HepG2 (cell line): ENCODE measurements around the gene STX10. TPM values are rescaled to one million over a fixed set of nuclear protein-coding genes. Genes with fewer than 3 reads are reported as not detected.

Experiments used
- ATAC-seq: fragments of 200-7000 bp; cut with Tn5 transposase; 3 replicates; pipeline ENCODE4 v1.9.1; 2020; ENCODE audit warnings: mild to moderate bottlenecking, moderate library complexity
- BruUV-seq: library from RNA; stranded (reverse); fragments of 400-500 nt; replicated peaks from 2 replicates; lab custom pipeline; 2021; lab: Mats Ljungman, UMichigan
- CTCF ChIA-PET: fragments of 300-600 bp; formaldehyde crosslinking; extraction: SDS; loops from one replicate; lab custom pipeline; 2021; ENCODE audit warnings: low total read pairs, inconsistent platforms, low intra/inter-chr PET ratio; lab: Yijun Ruan, JAX
- POLR2A ChIA-PET: fragments of 350-600 bp; sonication (Branson Sonifier 250); formaldehyde crosslinking; loops from one replicate; lab custom pipeline; 2020; ENCODE audit warnings: antibody characterized with exemption, inconsistent platforms; lab: Yijun Ruan, JAX
- DNase-seq: peaks from one replicate; pipeline ENCODE4 v3.0.0-alpha.2; 2015; ENCODE audit warnings: low spot score
- FAIRE-seq: peaks from 3 replicates; lab custom pipeline; 2011; peaks lifted over from hg19 to GRCh38; lab: Jason Lieb, UNC
- H2AFZ ChIP-seq: one replicate; pipeline ENCODE4 v1.6.1; 2011; ENCODE audit warnings: low read length, inconsistent platforms
- H3K27ac ChIP-seq: fragments of 300-600 bp; 3 replicates; pipeline ENCODE4 v1.8.0; 2011; ENCODE audit warnings: mixed run types, mild to moderate bottlenecking, mixed read lengths, low read length, inconsistent platforms; ENCODE audit not compliant: insufficient read depth; ENCODE audit errors: extremely low read length
- H3K27me3 ChIP-seq, 2 experiments: fragments of 200-600 bp in 1 of 2; 2 replicates in 1 of 2; 3 replicates in 1 of 2; pipeline versions ENCODE4 v1.6.0 to v1.8.0; 2011; ENCODE audit warnings: low read length in 2 of 2, mild to moderate bottlenecking in 2 of 2, moderate library complexity in 2 of 2, inconsistent platforms in 1 of 2; ENCODE audit not compliant: insufficient read depth in 2 of 2, control insufficient read depth in 1 of 2
- H3K36me3 ChIP-seq, 2 experiments: fragments of 200-600 bp in 1 of 2; replicated peaks in 1 of 2; 2 replicates in 1 of 2; 3 replicates in 1 of 2; pipeline versions ENCODE4 v1.5.1 to v1.8.0; 2011; ENCODE audit warnings: low read length in 2 of 2, inconsistent platforms in 1 of 2; ENCODE audit not compliant: insufficient read depth in 2 of 2, control insufficient read depth in 1 of 2
- H3K4me1 ChIP-seq: 2 replicates; pipeline ENCODE4 v1.5.1; 2012; ENCODE audit warnings: low read length, inconsistent platforms; ENCODE audit not compliant: insufficient read depth
- H3K4me2 ChIP-seq: 2 replicates; pipeline ENCODE4 v1.6.0; 2011; ENCODE audit warnings: low read depth, low read length, inconsistent platforms
- H3K4me3 ChIP-seq, 3 experiments: fragments of 200-600 bp in 1 of 3; sonication (generic), shearing (Covaris generic) in 1 of 3; replicated peaks in 1 of 3; 2 replicates each; pipeline ENCODE4 v1.5.1; 2011 to 2016; ENCODE audit warnings: low read length in 3 of 3, inconsistent platforms in 2 of 3, low read depth in 2 of 3, mild to moderate bottlenecking in 2 of 3, control low read depth in 1 of 3, mixed read lengths in 1 of 3; ENCODE audit not compliant: insufficient read depth in 1 of 3
- H3K79me2 ChIP-seq: one replicate; pipeline ENCODE4 v1.6.1; 2011; ENCODE audit warnings: low read length, inconsistent platforms; ENCODE audit not compliant: insufficient read depth
- H3K9ac ChIP-seq: 2 replicates; pipeline ENCODE4 v1.6.0; 2011; ENCODE audit warnings: mild to moderate bottlenecking, low read depth, low read length, inconsistent platforms; ENCODE audit not compliant: insufficient read depth
- H3K9me3 ChIP-seq: 2 replicates; pipeline ENCODE4 v1.5.1; 2012; ENCODE audit warnings: mild to moderate bottlenecking, low read length
- H4K20me1 ChIP-seq: 2 replicates; pipeline ENCODE4 v1.6.0; 2011; ENCODE audit warnings: inconsistent platforms, mild to moderate bottlenecking, low read length, moderate library complexity; ENCODE audit not compliant: insufficient read depth
- CEBPG ChIP-seq: IDR thresholded peaks from 2 replicates; pipeline ENCODE4 v1.6.1; 2016
- GTF2F1 ChIP-seq: fragments of 150-350 bp; IDR thresholded peaks from 2 replicates; pipeline ENCODE4 v1.6.1; 2014; ENCODE audit warnings: low read length
- KLF16 ChIP-seq, 2 experiments: sonication (generic) in 1 of 2; formaldehyde crosslinking in 1 of 2; IDR thresholded peaks; 2 replicates each; pipeline versions ENCODE4 v1.6.1 to v1.8.0; 2016 to 2023; ENCODE audit warnings: missing genetic modification reagents in 2 of 2, missing compliant biosample characterization in 1 of 2
- NR2C2 ChIP-seq: sonication (generic); formaldehyde crosslinking; IDR thresholded peaks from 2 replicates; pipeline ENCODE4 v1.4.0; 2020; ENCODE audit warnings: missing genetic modification reagents, mild to moderate bottlenecking, moderate library complexity, borderline replicate concordance
- PHF8 ChIP-seq: sonication (generic); formaldehyde crosslinking; IDR thresholded peaks from 2 replicates; pipeline ENCODE4 v1.5.0; 2020; ENCODE audit warnings: missing genetic modification reagents
- PRPF4 ChIP-seq: fragments of 200-400 bp; formaldehyde crosslinking; IDR thresholded peaks from 2 replicates; pipeline ENCODE4 v1.6.1; 2016; ENCODE audit warnings: low read length, low read depth; ENCODE audit not compliant: poor library complexity, severe bottlenecking
- RFXAP ChIP-seq: sonication (generic); formaldehyde crosslinking; IDR thresholded peaks from 2 replicates; pipeline ENCODE4 v1.4.0; 2020; ENCODE audit warnings: missing genetic modification reagents, borderline replicate concordance
- SOX6 ChIP-seq, 2 experiments: fragments of 450-650 bp in 1 of 2; sonication (generic) in 1 of 2; formaldehyde crosslinking in 1 of 2; IDR thresholded peaks; 2 replicates each; pipeline versions ENCODE4 v1.4.0 to v1.6.1; 2017 to 2020; ENCODE audit warnings: antibody characterized with exemption in 1 of 2, mild to moderate bottlenecking in 1 of 2, missing genetic modification reagents in 1 of 2
- ZMYM3 ChIP-seq: sonication (generic); formaldehyde crosslinking; IDR thresholded peaks from 2 replicates; pipeline ENCODE4 v1.5.1; 2020; ENCODE audit warnings: mild to moderate bottlenecking, missing genetic modification reagents
- ZNF354B ChIP-seq: sonication (generic); formaldehyde crosslinking; IDR thresholded peaks from 2 replicates; pipeline ENCODE4 v1.8.0; 2022; ENCODE audit warnings: mild to moderate bottlenecking, missing genetic modification reagents
- ZSCAN12 ChIP-seq: sonication (generic); formaldehyde crosslinking; IDR thresholded peaks from 2 replicates; pipeline ENCODE4 v1.9.0; 2021; ENCODE audit warnings: mild to moderate bottlenecking, missing genetic modification reagents
- ZSCAN30 ChIP-seq: sonication (generic); formaldehyde crosslinking; IDR thresholded peaks from 2 replicates; pipeline ENCODE4 v1.5.0; 2020; ENCODE audit warnings: mild to moderate bottlenecking, missing genetic modification reagents
- WGBS: methylation state at CpG from one replicate; pipeline ENCODE4 v1.1.6; 2017; ENCODE audit warnings: low lambda C conversion rate; 5-methylcytosine and 5-hydroxymethylcytosine counted together
- in situ Hi-C: cut with HindIII; loops from 2 replicates; pipeline ENCODE4 v1.10.0; 2017; ENCODE audit warnings: low pct_unique_long_range_greater_than_20kb; ENCODE audit not compliant: extremely low pct_ligation_motif_present
- intact Hi-C: fragments of 100-400 bp; cut with micrococcal nuclease; formaldehyde crosslinking; loops from one replicate; pipeline ENCODE4 v1.10.0; 2022; ENCODE audit not compliant: unreplicated experiment
- polyA plus RNA-seq, 8 experiments: library from polyadenylated mRNA; depleted of rRNA in 3 of 8; stranded (reverse) in 7 of 8; unstranded in 1 of 8; fragments of >200 nt; fragmentation: Illumina TruSeq in 4 of 8; extraction: Trizol in 4 of 8; gene quantifications; 2 replicates each; pipeline versions ENCODE4 v1.2.1 to v1.2.3, GENCODE V29; 2011 to 2016; ENCODE audit warnings: low read depth in 4 of 8, missing spikeins in 1 of 8, mixed read lengths in 1 of 8; ENCODE audit not compliant: insufficient read depth in 1 of 8
- total RNA-seq, 5 experiments: library from RNA; depleted of rRNA; stranded (reverse); fragments of >200 nt; fragmentation: Illumina TruSeq; extraction: Trizol; gene quantifications; 2 replicates each; pipeline ENCODE4 v1.2.3, GENCODE V29; 2016; ENCODE audit warnings: low read depth in 1 of 5
- TF ChIP-seq, protein P1 (sequence below): sonication (generic); formaldehyde crosslinking; IDR thresholded peaks from 2 replicates; pipeline ENCODE4 v1.5.0; 2020; ENCODE audit warnings: missing genetic modification reagents, mild to moderate bottlenecking, borderline replicate concordance
- TF ChIP-seq, protein P2 (sequence below): IDR thresholded peaks from 2 replicates; pipeline ENCODE4 v1.6.1; 2012; ENCODE audit warnings: low read depth, low read length, improper control_type of control experiment
- TF ChIP-seq, protein P3 (sequence below): IDR thresholded peaks from 2 replicates; pipeline ENCODE4 v1.6.1; 2016; ENCODE audit warnings: low read depth, borderline replicate concordance

Gene STX10
- total and polyA plus RNA-seq, 2 of the 13 experiments (the other 11 are each of a cell fraction or from before 2014, with no cell fraction given): 47.9 to 66.4 TPM

DNA sequence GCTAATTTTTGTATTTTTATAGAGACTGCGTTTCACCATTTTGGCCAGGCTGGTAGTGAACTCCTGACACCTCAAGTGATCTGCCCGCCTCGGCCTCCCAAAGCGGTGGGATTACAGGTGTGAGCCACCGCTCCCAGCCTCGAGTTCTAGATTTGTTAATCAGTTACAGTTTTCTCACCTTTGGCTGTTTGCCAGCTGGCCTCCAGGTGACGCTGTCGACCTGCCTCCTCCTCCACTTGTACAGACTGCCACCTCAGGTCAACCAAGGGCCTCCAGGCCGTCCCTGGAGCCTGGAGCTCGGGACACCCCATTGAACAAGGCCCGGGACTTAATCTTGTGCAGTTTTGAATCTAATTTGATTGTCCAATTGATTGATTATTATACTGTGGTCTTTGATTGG, 45.5 kb upstream of the STX10 start (continued):
- TF ChIP-seq, protein P1, sequence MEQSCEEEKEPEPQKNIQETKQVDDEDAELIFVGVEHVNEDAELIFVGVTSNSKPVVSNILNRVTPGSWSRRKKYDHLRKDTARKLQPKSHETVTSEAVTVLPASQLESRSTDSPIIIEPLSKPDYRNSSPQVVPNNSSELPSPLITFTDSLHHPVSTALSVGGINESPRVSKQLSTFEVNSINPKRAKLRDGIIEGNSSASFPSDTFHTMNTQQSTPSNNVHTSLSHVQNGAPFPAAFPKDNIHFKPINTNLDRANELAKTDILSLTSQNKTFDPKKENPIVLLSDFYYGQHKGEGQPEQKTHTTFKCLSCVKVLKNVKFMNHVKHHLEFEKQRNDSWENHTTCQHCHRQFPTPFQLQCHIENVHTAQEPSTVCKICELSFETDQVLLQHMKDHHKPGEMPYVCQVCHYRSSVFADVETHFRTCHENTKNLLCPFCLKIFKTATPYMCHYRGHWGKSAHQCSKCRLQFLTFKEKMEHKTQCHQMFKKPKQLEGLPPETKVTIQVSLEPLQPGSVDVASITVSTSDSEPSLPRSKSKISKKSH: peak; percentile 60; the same call in 1 of the 2 replicates

DNA sequence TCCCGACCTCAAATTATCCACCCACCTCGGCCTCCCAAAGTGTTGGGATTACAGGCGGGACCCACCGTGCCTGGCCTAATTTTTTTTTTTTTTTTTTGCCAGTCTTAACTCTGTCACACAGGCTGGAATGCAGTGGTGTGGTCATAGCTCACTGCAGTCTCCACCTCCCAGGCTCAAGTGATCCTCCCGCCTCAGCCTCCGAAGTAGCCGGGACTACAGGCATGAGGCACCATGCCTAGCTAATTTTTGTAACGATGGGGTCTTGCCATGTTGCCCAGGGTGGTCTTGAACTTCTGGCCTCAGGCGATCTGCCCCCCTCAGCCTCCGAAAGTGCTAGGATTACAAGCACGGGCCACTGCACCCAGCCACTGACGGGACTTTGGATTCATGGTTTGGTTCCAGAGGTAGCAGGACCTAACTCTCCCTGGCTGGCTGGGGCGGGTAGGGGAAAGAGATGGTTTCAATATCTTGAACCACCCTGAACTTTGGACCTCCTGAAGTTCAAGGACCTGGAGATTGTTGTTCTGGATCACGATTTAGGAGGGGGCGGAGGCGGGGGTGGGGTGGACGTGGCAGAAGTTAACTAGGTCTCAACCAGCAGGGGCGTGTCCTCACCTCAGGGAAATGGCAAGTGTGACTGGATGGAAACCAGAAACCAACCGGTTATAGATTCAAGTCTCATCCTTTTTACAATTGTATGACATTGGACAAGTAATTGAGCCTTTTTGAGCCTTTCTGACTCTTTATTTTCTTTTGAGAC, 40.8 kb upstream of the STX10 start:
- WGBS: 7% methylated on average over 19 of the region's 19 CpGs
- ChIA-PET POLR2A (interaction anchor here (0.7 to 2.4 kb wide), 7 partner anchors 9 to 61 kb away, joined by 3 to 11 read pairs (median 7); no protein-coding TSS in a partner anchor), CTCF (no interaction called here)
- Histone ChIP-seq H2AFZ (no peak overlapping the region), H4K20me1 (no peaks in the 10 kb centered on the region), H3K9me3 (no peaks in the 10 kb centered on the region), H3K79me2 (no peaks in the 10 kb centered on the region), H3K4me3 (peak overlapping the region; percentile 16 to 40 (median 22); a peak in 3 of 6 replicates), H3K9ac (peak overlapping the region; percentile 58), H3K27ac (peak overlapping the region; percentile 80), H3K36me3 (no peaks in the 10 kb centered on the region), H3K4me1 (peaks cover 47% of the 10 kb centered on the region), H3K4me2 (peak overlapping the region; percentile 78), H3K27me3 (no peaks in the 10 kb centered on the region)
- in situ Hi-C loops (loop anchor here (5.0 kb wide), 1 partner anchor 39 kb away; the partner anchor contains the start of genes IER2 and STX10), intact Hi-C loops (loop anchor here (1.0 kb wide), 1 partner anchor 40 kb away; no protein-coding TSS in a partner anchor)
- DNase-seq (peak; percentile 90), FAIRE-seq (peak; percentile 80), ATAC-seq (peak; percentile 74)
- BruUV-seq: no TSS peak
- TF ChIP-seq GTF2F1 (no peak), ZSCAN12 (no peak), ZNF354B (no peak), SOX6 (IDR thresholded peaks at IDR 0.05) (no peak), SOX6 (CRISPR knock-in tag; IDR thresholded peaks at IDR 0.05) (peak; percentile 50; the same call in 1 of the 2 replicates), ZMYM3 (CRISPR knock-in tag) (peak; percentile 96), PRPF4 (no peak), KLF16 (CRISPR knock-in tag; IDR thresholded peaks at IDR 0.05) (0 out of 4 replicates have a peak, but pooled peaks of 1 of the 2 experiments have one; percentile 34), CEBPG (CRISPR knock-in tag) (peak; percentile 15; the same call in 1 of the 2 replicates), RFXAP (CRISPR knock-in tag) (no peak), PHF8 (CRISPR knock-in tag) (0 out of 2 replicates have a peak, but pooled peaks have one; percentile 21), NR2C2 (peak; percentile 65; the same call in 1 of the 2 replicates), ZSCAN30 (CRISPR knock-in tag) (no peak)
- TF ChIP-seq, protein P2, sequence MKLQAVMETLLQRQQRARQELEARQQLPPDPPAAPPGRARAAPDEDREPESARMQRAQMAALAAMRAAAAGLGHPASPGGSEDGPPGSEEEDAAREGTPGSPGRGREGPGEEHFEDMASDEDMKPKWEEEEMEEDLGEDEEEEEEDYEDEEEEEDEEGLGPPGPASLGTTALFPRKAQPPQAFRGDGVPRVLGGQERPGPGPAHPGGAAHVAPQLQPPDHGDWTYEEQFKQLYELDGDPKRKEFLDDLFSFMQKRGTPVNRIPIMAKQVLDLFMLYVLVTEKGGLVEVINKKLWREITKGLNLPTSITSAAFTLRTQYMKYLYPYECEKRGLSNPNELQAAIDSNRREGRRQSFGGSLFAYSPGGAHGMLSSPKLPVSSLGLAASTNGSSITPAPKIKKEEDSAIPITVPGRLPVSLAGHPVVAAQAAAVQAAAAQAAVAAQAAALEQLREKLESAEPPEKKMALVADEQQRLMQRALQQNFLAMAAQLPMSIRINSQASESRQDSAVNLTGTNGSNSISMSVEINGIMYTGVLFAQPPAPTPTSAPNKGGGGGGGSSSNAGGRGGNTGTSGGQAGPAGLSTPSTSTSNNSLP: 0 out of 2 replicates have a peak, but pooled peaks have one; percentile 13
- TF ChIP-seq, protein P3, sequence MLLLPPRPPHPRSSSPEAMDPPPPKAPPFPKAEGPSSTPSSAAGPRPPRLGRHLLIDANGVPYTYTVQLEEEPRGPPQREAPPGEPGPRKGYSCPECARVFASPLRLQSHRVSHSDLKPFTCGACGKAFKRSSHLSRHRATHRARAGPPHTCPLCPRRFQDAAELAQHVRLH (CRISPR knock-in tag): peak; percentile 20; the same call in 1 of the 2 replicates
